HG02970 (cell line): ENCODE data around the gene TSPOAP1.

Experiments
- ATAC-seq: cut with Tn5 transposase; IDR thresholded peaks from one replicate; pipeline ENCODE4 v1.9.1; 2021; ENCODE audit warnings: mild to moderate bottlenecking, moderate library complexity, moderate number of reproducible peaks; ENCODE audit not compliant: unreplicated experiment, low FRiP score

Gene TSPOAP1

DNA sequence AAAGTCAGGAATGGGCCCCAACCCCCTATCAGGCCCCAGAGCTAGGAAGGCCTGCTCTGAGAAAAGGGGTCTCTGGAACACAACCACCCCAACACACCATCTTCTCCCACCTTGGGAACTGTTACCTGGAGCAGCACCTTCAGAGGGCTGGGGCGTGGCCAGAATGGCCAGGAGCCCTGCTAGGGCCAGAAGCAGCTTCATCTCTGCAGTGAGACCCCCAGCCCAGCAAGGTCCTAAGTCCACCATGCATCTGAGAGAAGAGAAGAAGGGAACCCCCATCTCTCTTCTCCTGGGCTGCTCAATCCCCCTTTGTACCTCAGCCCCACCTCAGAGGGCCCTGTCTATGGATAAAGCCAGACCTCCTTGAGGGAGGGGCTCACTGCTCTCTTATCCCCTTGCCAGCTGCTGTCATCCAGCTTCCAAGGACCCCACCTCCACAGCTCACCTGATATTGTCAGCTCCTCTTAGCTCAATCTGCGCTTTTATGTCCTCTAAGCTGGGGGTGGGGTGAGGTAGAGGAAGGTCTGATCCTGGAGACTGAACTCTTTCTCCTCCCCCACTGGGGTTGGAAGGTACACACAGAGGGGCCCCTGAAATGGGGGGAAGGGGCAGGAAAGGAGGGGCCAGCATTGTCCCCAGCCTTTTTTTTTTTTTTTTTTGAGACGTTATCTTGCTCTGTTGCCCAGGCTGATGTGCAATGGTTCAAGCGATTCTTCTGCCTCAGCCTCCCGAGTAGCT, 47.9 kb downstream of the TSPOAP1 start, which contains the start of gene MPO:
Gene MPO (minus strand): TSS at position 456 of the 738 bp plus-strand sequence. CDS start 177 bp downstream, at position 279.
- ATAC-seq, result no peak

DNA sequence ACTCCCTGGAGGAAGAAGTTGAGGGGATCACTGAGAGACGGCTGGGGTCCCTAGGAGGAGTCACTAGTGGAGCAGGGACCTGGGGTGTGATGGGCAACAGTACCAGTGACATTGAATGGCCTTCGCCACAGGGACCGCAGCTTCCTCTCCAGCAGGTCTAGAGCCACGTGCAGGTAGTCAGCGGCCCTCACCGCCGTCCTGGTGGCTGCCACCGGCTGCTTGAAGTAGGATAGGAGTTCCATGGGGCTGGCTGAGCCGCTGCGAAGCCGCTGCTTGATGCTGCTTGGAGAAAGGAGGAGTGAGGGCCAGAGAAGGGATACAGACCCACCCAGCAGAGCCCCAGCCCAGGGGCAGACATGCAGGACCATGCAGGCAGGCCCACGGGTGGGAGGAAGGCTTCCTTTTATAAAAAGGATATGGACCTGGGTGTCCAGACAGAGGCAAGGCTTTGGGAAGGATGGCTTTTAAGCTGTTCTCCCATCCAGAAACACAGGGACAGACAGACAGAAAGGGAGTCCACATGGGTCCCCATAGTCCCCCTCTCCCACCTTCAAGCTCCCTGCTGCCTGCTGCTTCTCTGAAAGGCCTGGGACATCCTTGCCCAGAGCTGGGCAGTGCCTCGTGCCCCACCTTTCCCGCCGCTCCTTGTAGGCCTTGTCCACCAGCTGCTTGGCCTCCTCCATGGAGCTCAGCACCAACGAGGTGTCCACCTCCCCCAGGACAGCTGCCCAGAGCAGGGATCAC, 48.7 kb downstream of the TSPOAP1 start:
- ATAC-seq, result no peak

DNA sequence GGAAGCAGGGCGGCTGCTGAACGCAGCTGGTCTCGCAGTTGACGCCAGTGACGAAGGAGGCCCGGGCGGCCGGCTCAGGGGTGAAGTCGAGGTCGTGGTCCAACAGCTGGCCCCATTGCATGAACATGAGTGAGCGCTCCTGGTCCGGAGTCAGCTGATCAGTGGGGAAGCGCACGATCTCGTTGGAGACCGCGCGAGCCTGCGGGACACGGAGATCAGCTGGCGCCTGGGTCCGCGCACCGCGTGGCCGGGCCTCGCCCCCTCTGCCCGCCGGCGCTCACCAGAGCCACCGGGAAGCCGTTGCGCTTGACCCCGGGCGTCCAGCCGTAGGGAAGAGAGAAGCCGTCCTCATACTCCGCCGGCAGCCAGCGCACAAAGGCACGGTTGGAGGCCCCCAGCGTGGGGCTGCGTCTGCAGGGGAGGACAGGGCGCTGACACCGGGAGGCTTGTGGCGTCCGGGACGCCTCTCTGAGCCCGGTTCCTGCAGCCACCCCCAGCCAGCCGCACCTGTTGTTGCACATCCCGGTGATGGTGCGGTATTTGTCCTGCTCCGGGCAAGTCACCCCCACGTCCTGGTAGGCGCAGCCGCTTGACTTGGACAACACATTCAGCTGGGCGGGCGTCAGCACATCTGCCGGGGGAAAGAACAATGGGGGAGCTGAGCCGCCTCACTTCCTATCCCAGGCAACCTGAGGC, 49.4 kb downstream of the TSPOAP1 start:
- no peak for ATAC-seq

DNA sequence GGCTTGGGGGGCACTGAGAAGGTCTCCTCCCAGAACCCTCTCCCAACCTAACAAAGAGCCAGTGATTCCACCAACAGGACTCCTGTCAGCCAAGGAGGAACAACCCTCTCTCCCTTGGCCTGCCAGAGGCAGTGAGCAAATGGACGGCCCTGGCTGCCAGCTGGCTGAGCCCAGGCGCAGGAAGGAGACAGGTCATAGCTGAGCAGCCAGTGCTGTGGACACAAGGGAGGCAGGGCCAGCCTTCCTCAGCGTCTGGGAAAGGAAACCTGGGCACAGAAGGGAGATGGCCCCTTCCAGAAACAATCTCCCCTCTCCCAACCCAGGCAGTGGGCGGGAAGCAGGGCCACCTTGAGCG, 50.0 kb downstream of the TSPOAP1 start:
- ATAC-seq, result no peak

DNA sequence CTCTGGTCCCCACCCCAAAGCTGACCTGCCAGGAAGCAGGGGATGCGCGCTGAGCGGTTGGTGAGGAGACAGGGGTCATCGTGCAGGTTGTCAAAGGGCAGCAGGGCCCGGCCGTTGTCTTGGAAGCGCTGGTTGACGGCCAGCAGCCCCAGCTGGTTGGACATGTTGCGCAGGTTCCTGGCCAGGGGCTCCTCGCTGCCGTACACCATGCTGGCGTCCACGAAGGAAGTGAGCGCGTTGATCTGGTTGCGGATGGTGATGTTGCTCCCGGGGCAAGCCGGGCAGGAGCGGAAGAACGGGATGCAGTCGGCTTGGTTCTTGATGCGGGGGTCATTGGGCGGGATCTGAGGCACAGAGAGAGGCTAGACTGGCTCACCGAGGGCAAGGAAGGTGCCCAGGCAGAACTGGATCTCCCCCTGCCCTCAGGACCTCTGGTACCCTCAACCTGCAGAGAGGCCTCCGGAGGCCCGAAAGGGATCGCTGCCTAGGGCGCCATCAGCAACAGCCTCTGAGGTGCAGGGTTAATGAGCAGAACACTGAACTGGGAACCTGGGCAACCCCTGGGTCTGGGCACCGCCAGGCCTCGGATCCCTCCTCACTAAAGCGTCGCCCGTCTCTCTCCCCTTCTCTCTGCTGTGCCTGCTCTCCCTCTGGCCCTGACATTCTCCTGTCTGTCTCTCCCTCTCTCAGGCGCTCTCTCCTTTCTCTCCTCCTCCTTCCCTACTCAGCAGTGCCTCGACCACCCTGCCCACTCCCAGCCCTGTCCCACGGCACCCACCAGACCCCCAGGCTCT, 50.6 kb downstream of the TSPOAP1 start:
- no peak for ATAC-seq

DNA sequence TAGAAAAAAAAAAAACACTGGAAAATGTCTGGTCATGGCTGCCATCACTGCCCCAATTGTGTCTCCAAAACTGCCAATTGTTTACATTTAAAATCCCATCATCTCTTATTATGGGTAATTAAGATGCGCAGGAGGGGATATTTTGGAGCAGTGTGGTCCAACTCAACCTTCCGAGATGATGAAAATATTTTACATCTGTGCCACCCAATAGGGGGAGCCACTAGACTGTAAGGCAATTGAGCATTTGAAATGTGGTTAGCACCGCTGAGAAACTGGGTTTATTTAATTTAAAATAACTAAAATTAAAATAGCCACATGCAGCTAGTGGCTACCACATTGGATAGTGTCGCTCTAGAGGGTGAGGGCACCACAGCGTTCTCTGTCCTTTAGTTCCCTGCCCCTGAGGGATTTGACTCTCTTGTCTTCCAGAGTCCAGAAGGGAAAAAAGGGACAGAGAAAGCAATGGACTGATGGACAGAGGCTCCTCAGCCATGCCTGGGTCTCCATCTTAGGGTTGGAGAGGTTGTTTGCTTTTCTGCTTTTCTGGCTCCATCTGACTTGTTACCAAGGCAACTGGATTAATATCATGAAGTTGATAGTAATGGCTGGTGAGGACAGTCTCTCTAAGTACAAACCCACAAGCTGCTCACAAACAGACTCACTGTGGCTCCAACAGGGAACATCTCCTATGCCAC, 51.3 kb downstream of the TSPOAP1 start:
- ATAC-seq, result no peak

DNA sequence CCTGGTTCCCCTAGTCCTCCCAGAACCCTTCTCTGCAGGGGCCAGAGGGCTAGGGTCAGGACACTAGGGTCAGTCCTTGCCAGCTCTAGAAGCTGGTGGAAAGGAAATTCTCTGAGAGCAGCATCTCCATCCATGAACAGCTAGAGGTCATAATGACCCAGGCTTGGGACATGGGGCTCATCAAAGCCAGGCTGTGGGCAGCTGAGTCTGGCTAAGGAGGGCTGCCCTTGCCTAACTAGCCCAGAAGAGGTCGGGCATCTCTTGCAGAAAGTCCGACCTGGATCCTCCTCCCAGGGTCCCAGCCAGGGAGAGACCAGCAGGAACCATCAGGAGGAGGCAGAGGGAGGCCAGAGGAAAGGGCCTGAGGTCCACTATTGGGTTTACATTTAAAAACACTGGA, 52.2 kb downstream of the TSPOAP1 start:
- ATAC-seq, result no peak

DNA sequence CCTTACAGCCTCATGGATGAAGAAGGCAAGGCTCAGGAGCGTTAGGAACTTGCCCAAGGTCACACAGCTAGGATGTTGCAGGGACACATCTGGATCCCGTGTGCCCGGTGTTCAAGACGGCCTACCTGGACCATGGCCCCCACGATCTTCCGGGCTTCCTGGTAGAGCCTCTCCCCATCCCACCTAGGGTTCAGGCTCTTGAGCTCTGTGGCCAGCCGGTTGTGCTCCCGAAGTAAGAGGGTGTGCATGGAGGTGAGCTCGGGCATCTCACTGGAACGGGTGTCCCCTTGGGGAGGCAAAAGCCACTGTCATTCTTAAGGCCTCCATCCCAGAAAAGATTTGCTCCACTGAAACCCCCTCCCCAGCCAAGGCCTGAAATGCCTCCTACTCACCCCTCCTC, 53.2 kb downstream of the TSPOAP1 start:
- ATAC-seq, result no peak

DNA sequence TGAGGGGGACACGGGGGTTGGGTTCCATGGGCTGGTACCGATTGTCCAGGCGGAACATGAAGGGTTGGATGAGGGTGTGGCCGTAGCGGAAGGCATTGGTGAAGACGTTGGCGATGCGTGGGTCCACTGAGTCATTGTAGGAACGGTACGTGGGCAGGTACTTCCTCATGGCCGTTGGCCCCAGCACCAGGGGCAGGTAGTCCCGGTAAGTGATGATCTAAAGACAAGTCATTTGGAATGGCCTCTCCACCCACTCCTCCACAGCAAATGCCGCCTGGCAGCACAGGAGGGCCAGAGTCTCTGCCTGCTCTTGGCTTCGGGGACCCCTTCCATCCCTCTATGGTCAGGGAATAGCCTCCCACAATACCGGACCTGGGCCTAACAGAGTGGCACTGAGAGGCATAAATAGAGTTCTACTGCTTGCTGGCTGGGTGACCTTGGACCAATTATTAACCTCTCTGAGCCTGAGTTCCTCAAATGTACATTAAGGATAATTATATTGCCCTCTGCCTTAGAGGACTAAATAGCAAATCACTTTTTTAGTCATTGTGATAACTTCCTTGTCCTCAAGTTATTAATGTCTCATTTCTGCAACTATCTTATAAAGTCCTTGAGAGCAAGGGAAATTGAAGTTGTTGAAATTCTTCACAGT, 55.0 kb downstream of the TSPOAP1 start:
- ATAC-seq, result no peak

DNA sequence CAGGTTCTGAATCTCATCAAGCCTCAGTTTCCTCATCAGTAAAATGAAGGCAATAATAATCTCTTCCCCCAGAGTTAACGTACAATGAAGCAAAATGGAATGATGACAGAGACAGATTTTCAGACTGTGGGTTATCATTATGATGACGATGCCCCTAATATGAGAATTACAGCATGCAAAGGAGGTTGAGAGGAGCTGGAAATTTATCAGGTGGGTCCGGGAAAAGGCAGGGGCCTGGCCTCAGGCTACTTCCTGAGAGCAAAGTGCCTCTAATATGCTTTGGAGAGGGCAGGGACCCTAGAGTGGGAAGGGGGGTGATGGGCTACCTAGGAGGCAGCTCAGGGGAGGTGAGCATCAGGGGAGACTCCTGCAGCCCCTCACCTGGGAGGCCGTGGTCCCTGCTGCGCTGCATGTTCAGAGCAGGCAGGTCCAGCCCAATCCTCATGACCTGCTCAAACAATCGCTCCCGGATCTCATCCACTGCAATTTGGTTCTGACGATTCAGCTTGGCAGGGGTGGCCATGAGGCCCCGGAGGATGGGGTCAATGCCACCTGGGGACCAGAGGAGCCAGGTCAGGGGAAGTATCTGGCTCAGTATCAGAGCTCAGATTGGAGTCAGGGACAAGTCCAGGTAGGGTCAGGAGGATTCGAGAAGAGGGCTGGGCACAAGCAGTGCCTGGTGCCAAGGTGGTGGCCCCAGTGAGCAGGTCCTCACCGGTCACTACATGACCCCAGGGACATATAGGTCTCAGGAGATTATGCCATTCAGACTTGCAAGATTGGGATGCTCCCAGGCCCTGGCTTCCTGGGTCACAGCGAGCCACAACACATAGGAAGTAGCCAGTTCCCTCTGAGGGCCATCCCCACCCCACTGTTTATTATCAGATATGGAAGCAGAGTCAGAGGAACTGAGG, 56.0 kb downstream of the TSPOAP1 start:
- ATAC-seq, result no peak

DNA sequence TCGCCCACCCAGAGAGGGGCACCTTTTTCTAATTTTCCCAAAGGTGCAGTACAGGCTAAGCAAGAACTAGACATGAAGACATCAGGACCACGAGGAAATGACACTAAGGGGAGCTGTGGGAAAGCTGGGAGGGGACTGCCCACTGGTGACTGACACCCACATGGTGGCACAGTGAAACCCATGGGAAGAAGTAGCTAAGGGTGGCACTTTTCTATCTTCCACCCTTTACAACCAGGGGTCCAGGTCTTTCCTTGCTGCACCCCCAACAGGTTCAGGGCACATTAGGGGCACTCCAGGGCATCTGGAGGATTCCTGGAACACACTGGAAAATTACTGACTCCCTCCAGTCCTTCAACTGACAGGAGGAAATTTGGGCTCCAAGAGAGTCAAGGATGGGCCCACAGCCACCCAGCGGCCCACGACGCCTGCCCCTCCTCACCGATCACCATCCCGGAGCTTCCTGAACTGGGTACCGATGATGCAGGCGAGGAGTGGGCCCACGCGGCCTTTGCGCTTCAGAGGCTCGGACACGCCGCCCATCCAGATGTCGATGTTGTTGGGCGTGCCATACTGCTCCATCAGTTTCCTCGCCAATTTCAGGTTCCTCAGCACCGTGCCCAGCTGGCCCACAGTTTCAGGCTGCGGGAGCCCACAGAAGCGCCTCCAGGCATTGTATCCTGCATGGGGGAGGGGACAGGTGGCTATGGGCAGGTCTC, 57.2 kb downstream of the TSPOAP1 start:
- ATAC-seq, result no peak

DNA sequence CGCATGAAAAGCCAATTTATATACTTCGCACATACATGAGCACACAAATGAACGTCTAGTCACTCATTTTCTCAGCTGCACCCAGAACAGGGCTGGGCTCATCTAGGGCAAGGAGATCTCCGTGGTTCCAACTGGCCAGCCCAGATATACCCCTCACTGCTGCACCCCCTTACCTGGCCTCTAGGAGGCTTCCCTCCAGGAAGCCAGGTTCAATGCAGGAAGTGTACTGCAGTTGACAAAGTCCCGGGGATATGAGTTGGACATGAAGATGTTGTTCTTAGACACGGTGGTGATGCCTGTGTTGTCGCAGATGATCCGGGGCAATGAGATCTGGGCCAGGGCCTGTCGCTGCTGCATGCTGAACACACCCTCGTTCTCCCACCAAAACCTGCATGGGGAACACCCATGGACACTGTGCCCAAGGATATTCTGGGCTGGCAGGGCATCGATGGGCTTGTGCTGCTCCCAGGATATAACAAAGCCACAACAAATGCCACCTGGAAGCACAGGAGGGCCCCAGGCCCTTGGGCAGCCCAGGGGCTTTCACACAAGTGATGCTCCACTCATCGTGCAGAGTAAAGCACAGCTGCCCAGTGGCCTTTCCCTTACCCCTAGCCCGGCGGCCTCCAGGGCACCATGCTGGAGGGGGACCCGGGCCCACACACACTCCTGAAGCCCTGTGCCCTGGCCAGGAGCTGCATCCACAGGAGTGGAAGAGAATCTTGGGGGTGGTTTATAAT, 57.9 kb downstream of the TSPOAP1 start:
- ATAC-seq, result no peak

DNA sequence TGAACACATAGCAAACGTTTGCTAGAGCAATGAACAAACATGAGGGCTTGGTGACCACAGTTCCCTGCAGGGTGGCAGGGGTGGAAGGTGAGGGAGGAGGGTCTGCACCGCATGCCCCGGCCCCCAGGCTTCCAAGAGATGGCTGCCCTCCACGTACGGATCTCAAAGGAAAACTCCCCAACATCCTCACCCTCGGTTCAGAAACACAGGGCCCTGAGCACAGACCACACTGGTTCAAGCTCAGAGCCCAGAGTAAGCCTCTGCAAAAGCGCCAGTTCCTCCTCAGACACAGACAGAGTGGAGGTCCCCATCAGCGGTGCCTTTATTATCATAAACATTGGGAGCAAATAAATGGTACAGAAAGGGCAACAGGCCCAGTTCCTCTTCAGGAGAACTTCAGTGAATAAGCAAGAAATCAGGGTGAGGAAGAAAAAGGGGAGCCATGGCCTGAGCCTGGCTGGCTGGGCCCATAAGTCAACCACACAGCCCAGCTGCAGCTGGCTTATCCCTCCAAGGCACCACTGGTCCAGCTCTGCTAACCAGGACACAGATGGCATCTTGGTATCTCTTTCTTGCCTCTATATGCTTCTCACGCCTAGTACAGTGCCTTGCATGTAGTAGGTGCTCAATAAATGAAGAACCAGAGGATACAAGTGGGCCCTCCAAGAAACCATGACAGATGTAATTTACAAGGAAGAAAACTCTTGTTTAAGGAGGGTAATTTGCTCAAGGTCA, 58.9 kb downstream of the TSPOAP1 start:
- no peak for ATAC-seq

DNA sequence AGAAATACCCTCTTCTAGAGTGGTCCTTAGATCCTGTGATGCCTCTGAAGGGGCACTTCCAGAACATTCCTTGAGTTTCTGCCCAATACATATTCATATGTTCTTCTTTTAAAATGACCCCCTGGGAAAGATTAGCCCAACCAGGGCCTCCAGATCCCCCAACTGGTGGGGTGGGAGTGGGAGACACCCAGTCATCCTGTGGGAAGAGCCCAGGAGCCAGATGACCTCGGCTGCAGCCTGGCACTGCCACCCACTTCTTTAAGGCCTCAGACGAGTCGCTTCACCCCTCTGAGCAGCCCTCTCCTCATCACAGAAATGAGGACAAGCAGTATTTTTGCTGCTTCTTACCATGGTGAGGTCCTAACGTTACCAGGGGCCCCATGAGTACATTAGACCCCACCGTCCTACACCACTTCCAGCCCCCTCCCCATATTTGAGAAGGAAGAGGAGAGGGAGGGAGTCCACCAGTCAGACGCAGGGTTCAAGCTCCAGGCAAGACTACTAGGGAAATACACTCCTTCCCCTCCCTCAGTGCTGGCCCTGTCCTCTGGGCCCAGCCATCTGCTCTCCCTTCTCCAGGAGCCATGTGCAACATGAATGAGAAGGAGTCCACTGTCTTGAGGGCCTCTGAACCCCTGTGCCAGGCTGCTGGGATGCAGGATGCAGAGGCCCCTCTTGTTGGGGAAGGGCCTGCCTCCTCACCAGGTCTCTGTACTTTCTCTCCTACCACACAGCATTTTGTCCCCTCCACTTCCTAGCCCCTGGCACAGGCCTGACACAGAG, 59.6 kb downstream of the TSPOAP1 start:
- no peak for ATAC-seq

DNA sequence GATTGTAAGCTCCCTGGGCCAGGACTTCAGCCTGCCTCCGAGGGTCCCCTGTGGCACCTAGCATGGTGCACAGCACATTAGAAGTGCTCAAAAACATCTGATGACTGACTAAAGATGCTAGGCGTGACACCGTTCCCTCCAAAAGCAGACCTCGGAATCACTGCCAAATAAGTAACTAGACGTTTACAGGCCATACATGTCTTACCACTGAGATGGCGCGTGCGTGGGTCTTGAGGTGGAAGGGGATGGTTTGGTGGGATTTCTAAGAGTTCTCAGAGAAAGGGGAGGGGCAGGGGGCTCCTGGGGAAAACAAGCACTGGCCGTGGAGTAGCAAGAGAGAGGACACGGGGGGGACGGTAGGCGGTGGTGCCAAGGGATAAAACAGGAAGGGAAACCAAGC, 60.3 kb downstream of the TSPOAP1 start:
- ATAC-seq, result no peak
